ENCODE measurements around the gene KRT86. TPM values are rescaled to one million over a fixed set of nuclear protein-coding genes. Genes with fewer than 3 reads are reported as not detected.

Gene KRT86
- total and polyA plus RNA-seq, 2 of the 13 experiments (the other 11 are each of a cell fraction or from before 2014, with no cell fraction given) = not detected

DNA sequence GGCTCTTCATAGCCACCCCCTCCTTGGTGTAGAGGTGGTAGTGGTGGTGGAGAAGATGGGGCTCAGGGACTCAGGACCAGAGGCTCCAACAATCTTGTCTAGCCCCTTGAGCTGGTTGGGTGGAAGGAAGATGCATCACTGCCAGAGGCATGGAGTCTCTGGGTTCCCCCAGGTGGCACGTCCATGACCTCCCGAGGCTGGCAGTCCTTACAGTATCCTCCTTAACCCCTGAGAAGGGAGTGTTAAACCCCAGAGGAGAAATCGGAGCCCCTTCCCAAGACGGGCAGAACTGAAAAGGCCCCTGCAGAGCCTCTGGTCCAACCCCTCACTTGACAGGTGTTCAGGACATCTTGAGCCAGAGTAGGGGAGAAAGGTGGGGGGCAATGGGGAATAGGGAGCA, 37.6 kb downstream of the KRT86 start:
- in situ Hi-C loops (cut with HindIII; ENCODE audit: extremely low pct_ligation_motif_present, low pct_unique_long_range_greater_than_20kb) (no loop called here), intact Hi-C loops (cut with micrococcal nuclease; ENCODE audit: unreplicated experiment) (no loop called here)
- Histone ChIP-seq H4K20me1 (ENCODE audit: insufficient read depth, low read length) (no peaks in the 10 kb centered on the region), H3K27me3 (ENCODE audit: control insufficient read depth in 1 of 2, insufficient read depth in 2 of 2, low read length in 2 of 2) (peaks cover 3 to 43% of the 10 kb centered on the region in 2 experiments; a peak in 3 of 5 replicates), H3K9me3 (ENCODE audit: low read length) (no peaks in the 10 kb centered on the region), H3K4me1 (ENCODE audit: insufficient read depth, low read length) (peaks cover 21% of the 10 kb centered on the region), H3K9ac (ENCODE audit: insufficient read depth, low read depth, low read length) (no peak overlapping the region), H3K27ac (ENCODE audit: extremely low read length, insufficient read depth, low read length) (no peak overlapping the region), H3K36me3 (replicated peaks in 1 of 2; ENCODE audit: control insufficient read depth in 1 of 2, insufficient read depth in 2 of 2, low read length in 2 of 2) (no peaks in the 10 kb centered on the region), H2AFZ (ENCODE audit: low read length) (no peak overlapping the region), H3K4me3 (replicated peaks in 1 of 3; ENCODE audit: insufficient read depth in 1 of 3, low read depth in 2 of 3, low read length in 3 of 3) (no peak overlapping the region), H3K79me2 (ENCODE audit: insufficient read depth, low read length) (no peaks in the 10 kb centered on the region), H3K4me2 (ENCODE audit: low read depth, low read length) (no peak overlapping the region)
- no peak for DNase-seq (ENCODE audit: low spot score)
- WGBS (ENCODE audit: low lambda C conversion rate) = 0% methylated on average over 1 of the region's 4 CpGs
- POLR2A ChIA-PET = no interaction called here
- CTCF ChIA-PET (ENCODE audit: low intra/inter-chr PET ratio, low total read pairs) = no interaction called here
- no peak for FAIRE-seq
- no peak for ATAC-seq
- BruUV-seq (replicated peaks) = no TSS peak
- TF ChIP-seq ISL2 (CRISPR knock-in tag; IDR thresholded peaks at IDR 0.05) (no peak), ZNF383 (CRISPR knock-in tag; IDR thresholded peaks at IDR 0.05; ENCODE audit: borderline replicate concordance) (no peak), ZNF83 (CRISPR knock-in tag; IDR thresholded peaks at IDR 0.05; ENCODE audit: borderline replicate concordance) (no peak), ZNF333 (CRISPR knock-in tag; IDR thresholded peaks at IDR 0.05; ENCODE audit: borderline replicate concordance) (no peak), SMAD9 (CRISPR knock-in tag; IDR thresholded peaks at IDR 0.05) (no peak), ZNF468 (CRISPR knock-in tag; IDR thresholded peaks at IDR 0.05) (no peak), TSC22D2 (CRISPR knock-in tag; IDR thresholded peaks at IDR 0.05; ENCODE audit: borderline replicate concordance) (no peak), ZNF660 (CRISPR knock-in tag; IDR thresholded peaks at IDR 0.05; ENCODE audit: borderline replicate concordance, low read depth) (no peak), ZNF205 (CRISPR knock-in tag; IDR thresholded peaks at IDR 0.05) (no peak), ZMYM4 (CRISPR knock-in tag; IDR thresholded peaks at IDR 0.05) (no peak), HDAC6 (IDR thresholded peaks at IDR 0.05; ENCODE audit: low read depth, low read length) (no peak), WIZ (CRISPR knock-in tag; IDR thresholded peaks at IDR 0.05) (no peak), ZNF263 (CRISPR knock-in tag; IDR thresholded peaks at IDR 0.05) (no peak)
- TF ChIP-seq, protein P1, sequence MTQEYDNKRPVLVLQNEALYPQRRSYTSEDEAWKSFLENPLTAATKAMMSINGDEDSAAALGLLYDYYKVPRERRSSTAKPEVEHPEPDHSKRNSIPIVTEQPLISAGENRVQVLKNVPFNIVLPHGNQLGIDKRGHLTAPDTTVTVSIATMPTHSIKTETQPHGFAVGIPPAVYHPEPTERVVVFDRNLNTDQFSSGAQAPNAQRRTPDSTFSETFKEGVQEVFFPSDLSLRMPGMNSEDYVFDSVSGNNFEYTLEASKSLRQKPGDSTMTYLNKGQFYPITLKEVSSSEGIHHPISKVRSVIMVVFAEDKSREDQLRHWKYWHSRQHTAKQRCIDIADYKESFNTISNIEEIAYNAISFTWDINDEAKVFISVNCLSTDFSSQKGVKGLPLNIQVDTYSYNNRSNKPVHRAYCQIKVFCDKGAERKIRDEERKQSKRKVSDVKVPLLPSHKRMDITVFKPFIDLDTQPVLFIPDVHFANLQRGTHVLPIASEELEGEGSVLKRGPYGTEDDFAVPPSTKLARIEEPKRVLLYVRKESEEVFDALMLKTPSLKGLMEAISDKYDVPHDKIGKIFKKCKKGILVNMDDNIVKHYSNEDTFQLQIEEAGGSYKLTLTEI (CRISPR knock-in tag; conservative IDR thresholded peaks at IDR 0.05) = no peak
- TF ChIP-seq, protein P2, sequence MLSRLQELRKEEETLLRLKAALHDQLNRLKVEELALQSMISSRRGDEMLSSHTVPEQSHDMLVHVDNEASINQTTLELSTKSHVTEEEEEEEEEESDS (CRISPR knock-in tag; IDR thresholded peaks at IDR 0.05; ENCODE audit: borderline replicate concordance) = no peak
- TF ChIP-seq, protein P3, sequence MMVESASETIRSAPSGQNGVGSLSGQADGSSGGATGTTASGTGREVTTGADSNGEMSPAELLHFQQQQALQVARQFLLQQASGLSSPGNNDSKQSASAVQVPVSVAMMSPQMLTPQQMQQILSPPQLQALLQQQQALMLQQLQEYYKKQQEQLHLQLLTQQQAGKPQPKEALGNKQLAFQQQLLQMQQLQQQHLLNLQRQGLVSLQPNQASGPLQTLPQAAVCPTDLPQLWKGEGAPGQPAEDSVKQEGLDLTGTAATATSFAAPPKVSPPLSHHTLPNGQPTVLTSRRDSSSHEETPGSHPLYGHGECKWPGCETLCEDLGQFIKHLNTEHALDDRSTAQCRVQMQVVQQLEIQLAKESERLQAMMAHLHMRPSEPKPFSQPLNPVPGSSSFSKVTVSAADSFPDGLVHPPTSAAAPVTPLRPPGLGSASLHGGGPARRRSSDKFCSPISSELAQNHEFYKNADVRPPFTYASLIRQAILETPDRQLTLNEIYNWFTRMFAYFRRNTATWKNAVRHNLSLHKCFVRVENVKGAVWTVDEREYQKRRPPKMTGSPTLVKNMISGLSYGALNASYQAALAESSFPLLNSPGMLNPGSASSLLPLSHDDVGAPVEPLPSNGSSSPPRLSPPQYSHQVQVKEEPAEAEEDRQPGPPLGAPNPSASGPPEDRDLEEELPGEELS (CRISPR knock-in tag; IDR thresholded peaks at IDR 0.05) = no peak
- TF ChIP-seq, protein P4, sequence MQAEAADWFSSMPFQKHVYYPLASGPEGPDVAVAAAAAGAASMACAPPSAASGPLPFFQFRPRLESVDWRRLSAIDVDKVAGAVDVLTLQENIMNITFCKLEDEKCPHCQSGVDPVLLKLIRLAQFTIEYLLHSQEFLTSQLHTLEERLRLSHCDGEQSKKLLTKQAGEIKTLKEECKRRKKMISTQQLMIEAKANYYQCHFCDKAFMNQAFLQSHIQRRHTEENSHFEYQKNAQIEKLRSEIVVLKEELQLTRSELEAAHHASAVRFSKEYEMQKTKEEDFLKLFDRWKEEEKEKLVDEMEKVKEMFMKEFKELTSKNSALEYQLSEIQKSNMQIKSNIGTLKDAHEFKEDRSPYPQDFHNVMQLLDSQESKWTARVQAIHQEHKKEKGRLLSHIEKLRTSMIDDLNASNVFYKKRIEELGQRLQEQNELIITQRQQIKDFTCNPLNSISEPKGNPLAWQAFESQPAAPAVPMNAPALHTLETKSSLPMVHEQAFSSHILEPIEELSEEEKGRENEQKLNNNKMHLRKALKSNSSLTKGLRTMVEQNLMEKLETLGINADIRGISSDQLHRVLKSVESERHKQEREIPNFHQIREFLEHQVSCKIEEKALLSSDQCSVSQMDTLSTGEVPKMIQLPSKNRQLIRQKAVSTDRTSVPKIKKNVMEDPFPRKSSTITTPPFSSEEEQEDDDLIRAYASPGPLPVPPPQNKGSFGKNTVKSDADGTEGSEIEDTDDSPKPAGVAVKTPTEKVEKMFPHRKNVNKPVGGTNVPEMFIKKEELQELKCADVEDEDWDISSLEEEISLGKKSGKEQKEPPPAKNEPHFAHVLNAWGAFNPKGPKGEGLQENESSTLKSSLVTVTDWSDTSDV (CRISPR knock-in tag; IDR thresholded peaks at IDR 0.05) = no peak

Data from HepG2 (cell line).